Right cardiac atrium (tissue), 5 donors: Measurements from ENCODE around the gene GUCY1B1. TPM values are rescaled to one million over a fixed set of nuclear protein-coding genes. Genes with fewer than 3 reads are reported as not detected.

Experiments
- ATAC-seq, 2 donors: fragments of 200-7000 bp; cut with Tn5 transposase; one replicate each; pipeline versions ENCODE4 v1.8.0 to v1.9.1; 2020; ENCODE audit warnings: moderate library complexity in 2 of 2, mild to moderate bottlenecking in 1 of 2
- DNase-seq, 3 donors: peaks; one replicate each; pipeline ENCODE4 v3.0.0-alpha.2; 2020
- H3K27ac ChIP-seq: one replicate; pipeline ENCODE4 v1.5.1; 2013; ENCODE audit warnings: mild to moderate bottlenecking, low read length, control low read depth, moderate library complexity
- H3K27me3 ChIP-seq: one replicate; pipeline ENCODE4 v1.6.1; 2013; ENCODE audit not compliant: control insufficient read depth, insufficient read depth
- H3K4me1 ChIP-seq: one replicate; pipeline ENCODE4 v1.6.1; 2013; ENCODE audit warnings: low read length; ENCODE audit not compliant: control insufficient read depth, insufficient read depth
- H3K4me3 ChIP-seq: one replicate; pipeline ENCODE4 v1.5.1; 2013; ENCODE audit warnings: low read length, control low read depth
- H3K9me3 ChIP-seq: one replicate; pipeline ENCODE4 v1.6.1; 2013; ENCODE audit warnings: low read length; ENCODE audit not compliant: control insufficient read depth
- WGBS: extraction: QIAGEN DNeasy Blood & Tissue Kit; methylation state at CpG from one replicate; pipeline ENCODE4 v1.1.7; 2013; 5-methylcytosine and 5-hydroxymethylcytosine counted together
- intact Hi-C, 4 donors: fragments of 100-400 bp; cut with DNase I; formaldehyde crosslinking; loops; one replicate each; pipeline versions ENCODE4 v1.11.0 to v1.14.0; 2022 to 2023
- long read RNA-seq, 4 donors: library from polyadenylated mRNA; unstranded; transcript quantifications; one replicate each; pipeline ENCODE4 v2.0.0, GENCODE V29; 2020 to 2021
- polyA plus RNA-seq: library from polyadenylated mRNA; stranded (reverse); fragments of 200-250 nt; gene quantifications from one replicate; pipeline ENCODE4 v1.2.3, GENCODE V29; 2013
- total RNA-seq, 4 donors: library from RNA; stranded (reverse); fragmentation: NEBNext Ultra II Directional; extraction: Animal tissue kit (Norgen Biotek cat#: 25700); gene quantifications; one replicate each; pipeline ENCODE4 v1.2.1, GENCODE V29; 2021
- donor health status: healthy with polysubstance abuse.
- donor health status: DM: no; HTN: yes; CAD: no.
- donor health status: DM: no; HTN: no; CAD: no.
- donor health status: DM: no; HTN: yes; CAD: no; lungs with severe emphysema.
- donor health status: DM: yes; HTN: yes; CAD: no.

GUCY1B1 gene
- 10 to 100 TPM in 1 of 4 donors, 1 to 10 TPM in 3; 8.0 to 12.9 (median 9.3) TPM for total RNA-seq
- 7.5 TPM for polyA plus RNA-seq
- long read RNA-seq, donor 1, transcript GUCY1B1-201 (14 exons, 3,124 nt): major isoform, 27 of 34 reads
- long read RNA-seq, donor 1, partial matches to known transcripts: 3 of 34 reads
- long read RNA-seq, donor 1, other reads (novel, unspliced or antisense): 1 of 34 reads
- long read RNA-seq, donor 2, transcript GUCY1B1-201 (14 exons, 3,124 nt): major isoform, 12 of 16 reads
- long read RNA-seq, donor 2, partial matches to known transcripts: 1 of 16 reads
- long read RNA-seq, donor 2, other reads (novel, unspliced or antisense): 1 of 16 reads
- long read RNA-seq, donor 3, transcript GUCY1B1-201 (14 exons, 3,124 nt): major isoform, 47 of 62 reads
- long read RNA-seq, donor 3, partial matches to known transcripts: 7 of 62 reads
- long read RNA-seq, donor 3, other reads (novel, unspliced or antisense): 7 of 62 reads
- long read RNA-seq, donor 4, transcript GUCY1B1-201 (14 exons, 3,124 nt): major isoform, 13 of 15 reads
- long read RNA-seq, donor 4, partial matches to known transcripts: 0 of 15 reads
- long read RNA-seq, donor 4, other reads (novel, unspliced or antisense): 1 of 15 reads

GRCh38 chr4:155758481-155759371 is at the start of gene GUCY1B1:
Gene GUCY1B1, plus strand, starts transcription at chr4:155759021. Its CDS starts 120 bp downstream, at chr4:155759141.
- 6% methylated on average over 51 of the region's 51 CpGs for WGBS
- Histone ChIP-seq H3K4me1 (no peaks in the 10 kb centered on the region), H3K4me3 (peak within 1 kb of the TSS; percentile 60), H3K27ac (peak within 1 kb of the TSS; percentile 3), H3K9me3 (no peaks in the 10 kb centered on the region), H3K27me3 (no peaks in the 10 kb centered on the region)
- peak; percentile 95 to 98 (median 98) for DNase-seq
- intact Hi-C loops: no loop called here
- ATAC-seq: peak; percentile 99

GRCh38 chr4:155709918-155710317 is 48.9 kb upstream of the GUCY1B1 start:
- intact Hi-C loops: no loop called here
- H3K9me3 ChIP-seq: no peaks in the 10 kb centered on the region
- no peaks in the 10 kb centered on the region for H3K27me3 ChIP-seq
- DNase-seq: no peak
- no peak overlapping the region for H3K27ac ChIP-seq
- peaks cover 6% of the 10 kb centered on the region for H3K4me1 ChIP-seq
- no peak for ATAC-seq
- no peak overlapping the region for H3K4me3 ChIP-seq
- WGBS: 47% methylated on average over 4 of the region's 4 CpGs

- DNase-seq (no peak), ATAC-seq (no peak)
- H3K27me3 ChIP-seq: no peaks in the 10 kb centered on the region
- no peaks in the 10 kb centered on the region for H3K4me1 ChIP-seq
- no peaks in the 10 kb centered on the region for H3K9me3 ChIP-seq
- H3K27ac ChIP-seq: no peak overlapping the region
- WGBS: 80% methylated on average over 1 of the region's 1 CpG
- no peak overlapping the region for H3K4me3 ChIP-seq
- intact Hi-C loops: no loop called here
These were observed 47.3 kb upstream of the GUCY1B1 start for GRCh38 chr4:155711556-155711955.

GRCh38 chr4:155712846-155713245 is 46.0 kb upstream of the GUCY1B1 start:
- Histone ChIP-seq H3K4me3 (no peak overlapping the region), H3K27me3 (no peaks in the 10 kb centered on the region), H3K4me1 (no peaks in the 10 kb centered on the region), H3K9me3 (no peaks in the 10 kb centered on the region), H3K27ac (no peak overlapping the region)
- WGBS: 80% methylated on average over 3 of the region's 3 CpGs
- ATAC-seq: no peak
- no peak for DNase-seq
- intact Hi-C loops: no loop called here

GRCh38 chr4:155713911-155714310 is 44.9 kb upstream of the GUCY1B1 start:
- H3K27ac ChIP-seq: no peak overlapping the region
- no peak for DNase-seq
- intact Hi-C loops: no loop called here
- H3K9me3 ChIP-seq: no peaks in the 10 kb centered on the region
- 74% methylated on average over 1 of the region's 1 CpG for WGBS
- H3K27me3 ChIP-seq: no peaks in the 10 kb centered on the region
- H3K4me1 ChIP-seq: no peaks in the 10 kb centered on the region
- H3K4me3 ChIP-seq: no peak overlapping the region
- ATAC-seq: no peak

- Histone ChIP-seq H3K4me1 (no peaks in the 10 kb centered on the region), H3K27ac (no peak overlapping the region), H3K9me3 (no peaks in the 10 kb centered on the region), H3K27me3 (no peaks in the 10 kb centered on the region), H3K4me3 (no peak overlapping the region)
- ATAC-seq (no peak), DNase-seq (no peak)
- intact Hi-C loops: no loop called here
- 67% methylated on average over 1 of the region's 1 CpG for WGBS
These were observed 36.5 kb upstream of the GUCY1B1 start for GRCh38 chr4:155722336-155722735.

- DNase-seq (no peak), ATAC-seq (no peak)
- intact Hi-C loops: no loop called here
- Histone ChIP-seq H3K27ac (no peak overlapping the region), H3K27me3 (no peaks in the 10 kb centered on the region), H3K9me3 (no peaks in the 10 kb centered on the region), H3K4me1 (no peaks in the 10 kb centered on the region), H3K4me3 (no peak overlapping the region)
- WGBS: 89% methylated on average over 7 of the region's 7 CpGs
These were observed 35.9 kb upstream of the GUCY1B1 start for GRCh38 chr4:155722816-155723499.

DNA sequence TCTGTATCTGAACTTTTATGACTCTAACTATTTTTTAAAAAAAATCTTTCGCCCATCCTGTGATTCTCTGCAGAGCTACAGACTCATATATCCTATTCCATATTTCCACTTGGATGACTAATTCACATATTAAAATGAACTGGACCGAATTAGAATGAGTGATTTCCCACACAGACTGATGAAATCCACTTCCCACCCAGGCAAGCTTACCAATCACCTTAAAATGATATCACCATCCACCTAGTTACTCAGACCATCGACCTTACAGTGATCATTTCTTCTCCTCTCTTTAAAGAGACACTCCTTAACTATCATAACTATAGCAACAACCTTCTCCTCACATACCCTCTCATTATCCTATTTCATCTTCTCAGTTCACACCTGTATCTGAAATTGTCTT is 34.1 kb upstream of the GUCY1B1 start:
- no peaks in the 10 kb centered on the region for H3K27me3 ChIP-seq
- DNase-seq: no peak
- H3K4me1 ChIP-seq: no peaks in the 10 kb centered on the region
- ATAC-seq: no peak
- intact Hi-C loops: no loop called here
- H3K4me3 ChIP-seq: no peak overlapping the region
- no peaks in the 10 kb centered on the region for H3K9me3 ChIP-seq
- H3K27ac ChIP-seq: no peak overlapping the region
- 72% methylated on average over 3 of the region's 3 CpGs for WGBS

DNA sequence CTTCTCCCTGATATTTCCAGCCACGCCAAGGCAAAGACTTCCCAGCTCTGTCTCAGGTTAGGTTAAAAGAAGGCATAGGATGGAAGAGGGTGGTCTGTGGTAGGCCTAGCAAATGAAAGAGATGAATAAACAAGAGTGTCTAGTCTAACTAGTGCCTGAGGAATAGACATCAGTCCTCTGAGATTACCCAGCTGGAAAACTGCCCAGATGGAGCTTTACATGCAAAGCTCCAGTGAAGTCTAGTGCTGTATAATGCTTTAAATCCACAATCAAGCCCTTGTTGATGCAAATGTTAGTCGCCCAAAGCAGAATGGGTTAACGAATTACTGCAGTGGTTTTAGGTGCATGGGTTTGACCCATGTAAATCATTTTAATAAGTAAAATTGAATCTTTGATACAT is 24.8 kb upstream of the GUCY1B1 start:
- DNase-seq: no peak
- no peak overlapping the region for H3K4me3 ChIP-seq
- no peaks in the 10 kb centered on the region for H3K27me3 ChIP-seq
- no peak overlapping the region for H3K27ac ChIP-seq
- no peaks in the 10 kb centered on the region for H3K9me3 ChIP-seq
- no peaks in the 10 kb centered on the region for H3K4me1 ChIP-seq
- ATAC-seq: peak in 1 of 2 donors; percentile 28
- 78% methylated on average over 3 of the region's 3 CpGs for WGBS
- intact Hi-C loops: no loop called here

- Histone ChIP-seq H3K9me3 (no peaks in the 10 kb centered on the region), H3K27ac (no peak overlapping the region), H3K4me1 (no peaks in the 10 kb centered on the region), H3K27me3 (no peaks in the 10 kb centered on the region), H3K4me3 (no peak overlapping the region)
- WGBS: 85% methylated on average over 1 of the region's 1 CpG
- intact Hi-C loops: no loop called here
- ATAC-seq (no peak), DNase-seq (no peak)
These were observed 23.9 kb upstream of the GUCY1B1 start for GRCh38 chr4:155734951-155735350.
